Muscle of leg (tissue), 11 donors: ENCODE measurements around the gene HVCN1. TPM values are rescaled to one million over a fixed set of nuclear protein-coding genes. Genes with fewer than 3 reads are reported as not detected.
"Not testable (repeated sequence)": the region's sequence is repeated elsewhere in the genome, so short reads cannot be mapped to it uniquely, and the experiment has no call there.

Source experiments
- DNase-seq: peaks from one replicate; pipeline ENCODE4 v3.0.0; 2013
- H3K27ac ChIP-seq: one replicate; pipeline ENCODE4 v1.5.1; 2013; ENCODE audit warnings: mild to moderate bottlenecking, low read length, control low read depth
- H3K27me3 ChIP-seq: one replicate; pipeline ENCODE4 v1.6.1; 2013; ENCODE audit warnings: low read length; ENCODE audit not compliant: control insufficient read depth, insufficient read depth
- H3K36me3 ChIP-seq: one replicate; pipeline ENCODE4 v1.6.1; 2013; ENCODE audit warnings: low read length; ENCODE audit not compliant: control insufficient read depth, insufficient read depth
- H3K4me1 ChIP-seq: one replicate; pipeline ENCODE4 v1.6.1; 2013; ENCODE audit warnings: low read length; ENCODE audit not compliant: control insufficient read depth, insufficient read depth
- H3K4me3 ChIP-seq: one replicate; pipeline ENCODE4 v1.5.1; 2013; ENCODE audit warnings: low read length, control low read depth
- H3K9me3 ChIP-seq: replicated peaks from 2 replicates; pipeline ENCODE4 v1.6.1; 2013; ENCODE audit warnings: low read depth, low read length; ENCODE audit not compliant: control insufficient read depth
- WGBS: methylation state at CpG from one replicate; pipeline ENCODE4 v1.1.5; 2013; ENCODE audit warnings: missing lambda C conversion rate; ENCODE audit not compliant: insufficient coverage; 5-methylcytosine and 5-hydroxymethylcytosine counted together
- polyA plus RNA-seq, 8 donors: library from polyadenylated mRNA; unstranded; fragments of 120-200 nt; gene quantifications; one replicate each; pipeline versions ENCODE4 v1.2.1 to v1.2.3, GENCODE V29; 2013; ENCODE audit warnings: inconsistent platforms in 1 of 8, low replicate concordance in 1 of 8; ENCODE audit not compliant: insufficient read length in 8 of 8, insufficient read depth in 1 of 8
- total RNA-seq: library from RNA; stranded (reverse); fragments of 120-200 nt; gene quantifications from one replicate; pipeline ENCODE4 v1.2.4, GENCODE V29; 2013

HVCN1 gene
- total and polyA plus RNA-seq, 9 donors = 4.6 to 7.5 (median 5.8) TPM

GRCh38 chr12:110669193-110669502 is 19.8 kb downstream of the HVCN1 start:
- 64% methylated on average over 5 of the region's 5 CpGs for WGBS
- Histone ChIP-seq H3K9me3 (peaks cover 21% of the 10 kb centered on the region), H3K36me3 (no peaks in the 10 kb centered on the region), H3K4me1 (no peaks in the 10 kb centered on the region), H3K4me3 (no peak overlapping the region), H3K27me3 (no peaks in the 10 kb centered on the region), H3K27ac (no peak overlapping the region)
- no peak for DNase-seq

DNA sequence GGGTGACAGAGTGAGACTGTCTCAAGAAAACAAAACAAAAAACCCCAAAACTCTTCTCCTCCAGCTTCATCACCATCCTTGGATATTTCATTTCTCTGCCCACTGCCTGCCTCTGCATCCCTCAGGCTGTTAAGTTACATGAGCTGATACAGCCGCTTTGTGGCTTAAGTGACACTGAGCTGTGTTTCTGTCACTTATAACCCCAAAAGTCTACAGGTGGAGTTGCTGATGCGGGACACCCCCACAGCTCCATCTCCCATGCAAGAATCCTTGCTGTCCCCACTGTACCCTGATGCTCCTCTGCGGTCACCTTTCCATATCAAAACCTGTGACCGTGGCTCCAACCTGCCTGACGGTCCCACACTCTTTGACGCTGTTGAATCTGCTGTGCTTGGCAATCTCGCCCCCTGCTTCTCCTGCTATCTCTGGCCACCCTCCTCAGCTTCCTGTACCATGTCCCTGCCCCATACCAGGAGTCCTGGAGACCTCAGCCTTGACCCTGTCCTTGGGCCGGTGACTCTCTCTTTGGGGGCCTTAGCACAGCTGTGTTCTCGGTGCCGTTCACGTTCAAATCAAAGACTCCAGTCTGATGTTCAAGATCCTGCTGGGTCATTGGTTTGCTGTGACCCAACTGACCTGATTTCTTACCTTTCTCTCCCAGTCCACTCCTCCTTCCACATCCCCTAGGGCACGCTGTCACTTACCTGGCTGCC is 20.3 kb downstream of the HVCN1 start:
- no peak for DNase-seq
- H3K27ac ChIP-seq = no peak overlapping the region
- H3K36me3 ChIP-seq = no peaks in the 10 kb centered on the region
- H3K9me3 ChIP-seq = peaks cover 21% of the 10 kb centered on the region
- 86% methylated on average over 12 of the region's 12 CpGs for WGBS
- no peaks in the 10 kb centered on the region for H3K4me1 ChIP-seq
- no peaks in the 10 kb centered on the region for H3K27me3 ChIP-seq
- no peak overlapping the region for H3K4me3 ChIP-seq

DNA sequence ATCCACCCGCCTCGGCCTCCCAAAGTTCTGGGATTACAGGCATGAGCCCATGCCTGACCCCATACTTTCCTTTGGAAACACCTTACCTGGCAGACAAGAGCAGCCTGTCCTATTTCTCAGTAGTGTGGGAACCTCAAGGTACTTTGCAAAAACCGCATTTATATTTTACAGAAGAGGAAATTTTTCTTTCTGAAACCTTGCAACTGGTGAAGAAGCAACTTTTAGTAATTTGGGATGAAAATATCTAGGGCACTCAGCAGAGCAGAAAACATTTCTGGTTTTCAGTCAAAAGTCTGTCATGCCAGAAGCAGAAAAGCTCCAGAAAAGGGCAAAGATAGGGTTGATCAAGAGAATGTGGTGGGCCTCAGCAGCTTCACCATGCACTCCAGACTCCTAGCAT is 21.2 kb downstream of the HVCN1 start:
- H3K9me3 ChIP-seq = peaks cover 21% of the 10 kb centered on the region
- no peak overlapping the region for H3K4me3 ChIP-seq
- H3K27me3 ChIP-seq = no peaks in the 10 kb centered on the region
- H3K36me3 ChIP-seq = no peaks in the 10 kb centered on the region
- 100% methylated on average over 1 of the region's 3 CpGs for WGBS
- H3K27ac ChIP-seq = no peak overlapping the region
- H3K4me1 ChIP-seq = no peaks in the 10 kb centered on the region
- no peak for DNase-seq

- WGBS = 99% methylated on average over 6 of the region's 6 CpGs
- Histone ChIP-seq H3K27me3 (no peaks in the 10 kb centered on the region), H3K9me3 (peaks cover 21% of the 10 kb centered on the region), H3K4me1 (no peaks in the 10 kb centered on the region), H3K36me3 (no peaks in the 10 kb centered on the region), H3K4me3 (no peak overlapping the region), H3K27ac (no peak overlapping the region)
- no peak for DNase-seq
Measured at GRCh38 chr12:110666892-110667291, 22.0 kb downstream of the HVCN1 start.

DNA sequence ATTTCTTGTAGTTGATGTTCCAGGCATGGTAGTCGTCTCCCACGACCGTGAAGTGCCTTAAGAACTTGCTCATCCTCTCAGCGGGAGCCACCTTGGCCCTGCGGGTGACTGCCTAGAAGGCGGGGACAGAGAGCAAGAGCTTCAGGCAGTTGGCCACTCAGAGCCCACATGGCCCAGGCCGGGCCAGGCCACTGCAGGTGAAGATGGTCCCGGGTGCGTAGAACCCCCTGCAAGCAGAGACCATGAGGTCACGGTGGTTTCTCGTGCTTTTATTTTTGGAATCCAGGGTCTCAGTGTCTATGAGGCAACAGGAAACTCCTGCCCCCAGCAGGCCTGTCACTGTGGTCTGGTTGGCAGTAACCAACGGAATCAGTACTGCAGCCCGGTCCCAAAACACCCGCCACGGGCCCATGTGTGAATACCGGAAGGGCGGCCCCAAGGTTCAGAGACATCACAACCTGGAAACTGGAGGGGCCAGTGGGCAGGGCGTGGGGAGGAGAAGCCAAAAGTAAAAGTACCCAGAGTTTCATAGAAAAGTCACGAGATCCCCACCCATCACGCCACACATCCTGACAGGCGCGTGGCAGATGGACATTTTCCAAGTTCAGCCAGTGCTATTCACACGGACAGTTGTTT is 27.5 kb downstream of the HVCN1 start:
- WGBS = 73% methylated on average over 21 of the region's 23 CpGs
- Histone ChIP-seq H3K27me3 (no peaks in the 10 kb centered on the region), H3K36me3 (no peaks in the 10 kb centered on the region), H3K4me1 (peaks cover 18% of the 10 kb centered on the region), H3K27ac (no peak overlapping the region), H3K9me3 (peaks cover 17% of the 10 kb centered on the region), H3K4me3 (no peak overlapping the region)
- peak; percentile 32 for DNase-seq

DNA sequence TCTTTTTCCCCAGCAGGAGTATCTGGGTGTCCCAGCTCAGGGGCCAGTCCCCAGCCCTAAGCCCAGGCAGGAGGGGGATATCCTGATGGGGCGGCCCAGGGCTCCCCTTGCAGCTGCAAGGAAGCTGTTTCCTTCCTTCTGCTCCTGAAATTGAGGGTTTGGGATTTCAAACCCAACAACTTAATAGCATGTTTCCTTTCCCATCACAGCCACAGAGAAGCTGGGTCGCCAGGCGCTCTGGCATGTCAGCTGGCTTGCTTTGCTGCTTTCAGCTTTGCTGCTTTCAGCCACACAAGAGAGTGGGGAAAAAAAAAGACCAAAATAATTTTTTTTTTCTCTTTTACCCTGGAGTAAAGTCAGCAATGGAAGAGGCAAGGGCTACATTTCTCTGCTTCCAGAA is 30.0 kb downstream of the HVCN1 start:
- no CpG with 5 or more reads among the region's 3 CpGs for WGBS
- DNase-seq = peak; percentile 38
- peaks cover 2% of the 10 kb centered on the region for H3K36me3 ChIP-seq
- no peaks in the 10 kb centered on the region for H3K9me3 ChIP-seq
- H3K4me3 ChIP-seq = no peak overlapping the region
- H3K27ac ChIP-seq = no peak overlapping the region
- peaks cover 18% of the 10 kb centered on the region for H3K4me1 ChIP-seq
- no peaks in the 10 kb centered on the region for H3K27me3 ChIP-seq

GRCh38 chr12:110658242-110658641 is 30.7 kb downstream of the HVCN1 start:
- DNase-seq = no peak
- 62% methylated on average over 5 of the region's 9 CpGs for WGBS
- H3K27me3 ChIP-seq = no peaks in the 10 kb centered on the region
- H3K27ac ChIP-seq = no peak overlapping the region
- H3K4me3 ChIP-seq = no peak overlapping the region
- H3K9me3 ChIP-seq = no peaks in the 10 kb centered on the region
- peaks cover 18% of the 10 kb centered on the region for H3K4me1 ChIP-seq
- H3K36me3 ChIP-seq = peaks cover 2% of the 10 kb centered on the region

- no peaks in the 10 kb centered on the region for H3K9me3 ChIP-seq
- H3K27me3 ChIP-seq = no peaks in the 10 kb centered on the region
- H3K36me3 ChIP-seq = peaks cover 2% of the 10 kb centered on the region
- 48% methylated on average over 6 of the region's 9 CpGs for WGBS
- H3K27ac ChIP-seq = no peak overlapping the region
- peak; percentile 35 for DNase-seq
- no peak overlapping the region for H3K4me3 ChIP-seq
- H3K4me1 ChIP-seq = peaks cover 18% of the 10 kb centered on the region
Measured at GRCh38 chr12:110657747-110658146, 31.2 kb downstream of the HVCN1 start.

GRCh38 chr12:110656071-110656655 is 32.8 kb downstream of the HVCN1 start:
- Histone ChIP-seq H3K4me3 (no peak overlapping the region), H3K9me3 (no peaks in the 10 kb centered on the region), H3K36me3 (peaks cover 7% of the 10 kb centered on the region), H3K4me1 (peaks cover 18% of the 10 kb centered on the region), H3K27ac (no peak overlapping the region), H3K27me3 (no peaks in the 10 kb centered on the region)
- DNase-seq = no peak
- WGBS = 66% methylated on average over 8 of the region's 11 CpGs

GRCh38 chr12:110654238-110654637 is 34.7 kb downstream of the HVCN1 start:
- 92% methylated on average over 8 of the region's 10 CpGs for WGBS
- Histone ChIP-seq H3K4me1 (peaks cover 16% of the 10 kb centered on the region), H3K36me3 (peaks cover 17% of the 10 kb centered on the region)
- H3K4me3 ChIP-seq, H3K27me3 ChIP-seq, H3K9me3 ChIP-seq, H3K27ac ChIP-seq, DNase-seq: not testable (repeated sequence)
